Measurements from ENCODE around the gene HGFAC.

DNA sequence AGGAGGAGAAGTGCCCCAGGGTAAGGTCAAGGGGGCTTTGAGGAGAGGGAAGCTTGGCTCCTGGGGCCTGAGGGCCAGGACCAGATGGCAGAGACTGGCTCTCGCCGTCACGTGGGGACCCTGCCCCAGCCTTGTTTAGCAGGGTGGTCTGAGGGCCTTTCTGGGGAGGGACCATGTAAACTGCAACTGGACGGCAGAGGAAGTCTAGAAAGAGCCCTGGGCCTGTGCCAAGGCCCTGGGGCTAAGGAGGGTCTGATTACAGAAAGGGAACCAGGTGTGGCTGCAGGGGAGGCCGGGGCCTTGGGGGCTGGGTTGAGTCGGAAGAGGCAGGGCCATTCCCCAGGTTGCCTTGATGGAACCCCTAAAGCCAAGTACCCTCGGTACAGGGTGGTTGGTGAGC is 1.8 kb upstream of the HGFAC start:
- TF ChIP-seq, protein P1, sequence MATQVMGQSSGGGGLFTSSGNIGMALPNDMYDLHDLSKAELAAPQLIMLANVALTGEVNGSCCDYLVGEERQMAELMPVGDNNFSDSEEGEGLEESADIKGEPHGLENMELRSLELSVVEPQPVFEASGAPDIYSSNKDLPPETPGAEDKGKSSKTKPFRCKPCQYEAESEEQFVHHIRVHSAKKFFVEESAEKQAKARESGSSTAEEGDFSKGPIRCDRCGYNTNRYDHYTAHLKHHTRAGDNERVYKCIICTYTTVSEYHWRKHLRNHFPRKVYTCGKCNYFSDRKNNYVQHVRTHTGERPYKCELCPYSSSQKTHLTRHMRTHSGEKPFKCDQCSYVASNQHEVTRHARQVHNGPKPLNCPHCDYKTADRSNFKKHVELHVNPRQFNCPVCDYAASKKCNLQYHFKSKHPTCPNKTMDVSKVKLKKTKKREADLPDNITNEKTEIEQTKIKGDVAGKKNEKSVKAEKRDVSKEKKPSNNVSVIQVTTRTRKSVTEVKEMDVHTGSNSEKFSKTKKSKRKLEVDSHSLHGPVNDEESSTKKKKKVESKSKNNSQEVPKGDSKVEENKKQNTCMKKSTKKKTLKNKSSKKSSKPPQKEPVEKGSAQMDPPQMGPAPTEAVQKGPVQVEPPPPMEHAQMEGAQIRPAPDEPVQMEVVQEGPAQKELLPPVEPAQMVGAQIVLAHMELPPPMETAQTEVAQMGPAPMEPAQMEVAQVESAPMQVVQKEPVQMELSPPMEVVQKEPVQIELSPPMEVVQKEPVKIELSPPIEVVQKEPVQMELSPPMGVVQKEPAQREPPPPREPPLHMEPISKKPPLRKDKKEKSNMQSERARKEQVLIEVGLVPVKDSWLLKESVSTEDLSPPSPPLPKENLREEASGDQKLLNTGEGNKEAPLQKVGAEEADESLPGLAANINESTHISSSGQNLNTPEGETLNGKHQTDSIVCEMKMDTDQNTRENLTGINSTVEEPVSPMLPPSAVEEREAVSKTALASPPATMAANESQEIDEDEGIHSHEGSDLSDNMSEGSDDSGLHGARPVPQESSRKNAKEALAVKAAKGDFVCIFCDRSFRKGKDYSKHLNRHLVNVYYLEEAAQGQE (IDR thresholded peaks at IDR 0.05; ENCODE audit: insufficient replicate concordance, low read depth) = no peak
- TF ChIP-seq, protein P2, sequence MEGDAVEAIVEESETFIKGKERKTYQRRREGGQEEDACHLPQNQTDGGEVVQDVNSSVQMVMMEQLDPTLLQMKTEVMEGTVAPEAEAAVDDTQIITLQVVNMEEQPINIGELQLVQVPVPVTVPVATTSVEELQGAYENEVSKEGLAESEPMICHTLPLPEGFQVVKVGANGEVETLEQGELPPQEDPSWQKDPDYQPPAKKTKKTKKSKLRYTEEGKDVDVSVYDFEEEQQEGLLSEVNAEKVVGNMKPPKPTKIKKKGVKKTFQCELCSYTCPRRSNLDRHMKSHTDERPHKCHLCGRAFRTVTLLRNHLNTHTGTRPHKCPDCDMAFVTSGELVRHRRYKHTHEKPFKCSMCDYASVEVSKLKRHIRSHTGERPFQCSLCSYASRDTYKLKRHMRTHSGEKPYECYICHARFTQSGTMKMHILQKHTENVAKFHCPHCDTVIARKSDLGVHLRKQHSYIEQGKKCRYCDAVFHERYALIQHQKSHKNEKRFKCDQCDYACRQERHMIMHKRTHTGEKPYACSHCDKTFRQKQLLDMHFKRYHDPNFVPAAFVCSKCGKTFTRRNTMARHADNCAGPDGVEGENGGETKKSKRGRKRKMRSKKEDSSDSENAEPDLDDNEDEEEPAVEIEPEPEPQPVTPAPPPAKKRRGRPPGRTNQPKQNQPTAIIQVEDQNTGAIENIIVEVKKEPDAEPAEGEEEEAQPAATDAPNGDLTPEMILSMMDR (IDR thresholded peaks at IDR 0.05; ENCODE audit: insufficient read depth, low read length) = no peak
